Pancreas (tissue), 10 donors: ENCODE measurements around the gene PHLDA3. TPM values are rescaled to one million over a fixed set of nuclear protein-coding genes. Genes with fewer than 3 reads are reported as not detected.

Experiments used
- ATAC-seq, 4 donors: fragments of 200-7000 bp; cut with Tn5 transposase; one replicate each; pipeline versions ENCODE4 v1.8.0 to v1.9.1; 2020; ENCODE audit warnings: mild to moderate bottlenecking in 4 of 4, moderate library complexity in 4 of 4
- DNase-seq, 6 donors: peaks; one replicate each; pipeline ENCODE4 v3.0.0-alpha.2; 2020
- FAIRE-seq: peaks from 2 replicates; lab custom pipeline; 2012; peaks lifted over from hg19 to GRCh38; lab: Jason Lieb, UNC
- H3K27ac ChIP-seq, 4 donors: fragments of 200-600 bp; sonication (generic); 1 replicate in 3 of 4; 2 replicates in 1 of 4; pipeline versions ENCODE4 v1.5.0 to v1.8.0; 2020
- H3K27me3 ChIP-seq, 4 donors: fragments of 200-600 bp; one replicate each; pipeline ENCODE4 v1.8.0; 2021
- H3K36me3 ChIP-seq, 3 donors: fragments of 200-600 bp; sonication (generic) in 1 of 3; one replicate each; pipeline versions ENCODE4 v1.5.0 to v1.8.0; 2020 to 2021
- H3K4me1 ChIP-seq, 3 donors: fragments of 200-600 bp; one replicate each; pipeline ENCODE4 v1.8.0; 2021
- H3K4me3 ChIP-seq, 4 donors: fragments of 200-600 bp; sonication (generic) in 2 of 4; one replicate each; pipeline versions ENCODE4 v1.5.0 to v1.8.0; 2020 to 2021
- H3K9me3 ChIP-seq, 4 donors: fragments of 200-600 bp; one replicate each; pipeline ENCODE4 v1.8.0; 2021
- CTCF ChIP-seq, 4 donors: fragments of 200-600 bp; sonication (generic) in 3 of 4; IDR thresholded peaks; one replicate each; pipeline versions ENCODE4 v1.5.0 to v1.8.0; 2021; ENCODE audit warnings: antibody characterized with exemption in 4 of 4
- WGBS, 2 donors: extraction: QIAGEN DNeasy Blood & Tissue Kit; methylation state at CpG; one replicate each; pipeline ENCODE4 v1.1.7; 2013; 5-methylcytosine and 5-hydroxymethylcytosine counted together
- intact Hi-C, 3 donors: fragments of 100-400 bp; cut with DNase I; formaldehyde crosslinking; loops; one replicate each; pipeline versions ENCODE4 v1.11.1 to v1.14.2; 2022
- polyA plus RNA-seq, 2 donors: library from polyadenylated mRNA; stranded (reverse); fragments of 200-250 nt; gene quantifications; one replicate each; pipeline ENCODE4 v1.2.3, GENCODE V29; 2013
- total RNA-seq, 6 donors: library from RNA; stranded (reverse); fragmentation: NEBNext Ultra II Directional in 4 of 6; extraction: Animal tissue kit (Norgen Biotek cat#: 25700) in 4 of 6; gene quantifications; one replicate each; pipeline versions ENCODE4 v1.2.1 to v1.2.4, GENCODE V29; 2021 to 2023
- donor health status: healthy with polysubstance abuse.
- donor health status: DM: no; HTN: no; CAD: no; lungs with moderate emphysema.
- donor health status: DM: no; HTN: no; CAD: no.
- donor health status: control.
- donor health status: control.
- donor health status: Bipolar disorder and iron deficiency.
- donor health status: DM: yes; HTN: yes; CAD: no.
- donor health status: DM: no; HTN: no; CAD: no.
- donor health status: DM: no; HTN: no; CAD: no.
- donor health status: DM: yes; HTN: yes; CAD: no.

PHLDA3 gene
- total and polyA plus RNA-seq, 8 donors, result 8.6 to 24.4 (median 12.8) TPM

GRCh38 chr1:201427963-201428362, 41.0 kb downstream of the PHLDA3 start:
- FAIRE-seq (no peak), ATAC-seq (no peak), DNase-seq (no peak)
- H3K27ac ChIP-seq, result no peak overlapping the region
- H3K9me3 ChIP-seq, result no peaks in the 10 kb centered on the region
- intact Hi-C loops, result no loop called here
- H3K36me3 ChIP-seq, result no peaks in the 10 kb centered on the region
- H3K4me1 ChIP-seq, result no peaks in the 10 kb centered on the region
- no peaks in the 10 kb centered on the region for H3K27me3 ChIP-seq
- WGBS, 2 donors, result 71 to 74% methylated on average over 5 to 6 of the region's 6 CpGs
- TF ChIP-seq CTCF (IDR thresholded peaks at IDR 0.05), result no peak
- no peak overlapping the region for H3K4me3 ChIP-seq

- intact Hi-C loops, result no loop called here
- Histone ChIP-seq H3K4me1 (no peaks in the 10 kb centered on the region), H3K27me3 (no peaks in the 10 kb centered on the region), H3K27ac (no peak overlapping the region), H3K4me3 (no peak overlapping the region), H3K36me3 (no peaks in the 10 kb centered on the region), H3K9me3 (no peaks in the 10 kb centered on the region)
- no peak for TF ChIP-seq CTCF (IDR thresholded peaks at IDR 0.05)
- no peak for FAIRE-seq
- no peak for DNase-seq
- 76 to 80% methylated on average over 15 of the region's 15 CpGs for WGBS, 2 donors
- ATAC-seq, result no peak
Measured at GRCh38 chr1:201426479-201427310, 42.3 kb downstream of the PHLDA3 start.

- no peaks in the 10 kb centered on the region for H3K4me1 ChIP-seq
- no peaks in the 10 kb centered on the region for H3K36me3 ChIP-seq
- ATAC-seq (no peak), DNase-seq (no peak), FAIRE-seq (no peak)
- 100% methylated on average over 2 of the region's 2 CpGs for WGBS, 2 donors
- intact Hi-C loops, result no loop called here
- no peaks in the 10 kb centered on the region for H3K9me3 ChIP-seq
- no peaks in the 10 kb centered on the region for H3K27me3 ChIP-seq
- no peak overlapping the region for H3K27ac ChIP-seq
- no peak overlapping the region for H3K4me3 ChIP-seq
- TF ChIP-seq CTCF (IDR thresholded peaks at IDR 0.05), result no peak
Measured at GRCh38 chr1:201424146-201424545, 44.8 kb downstream of the PHLDA3 start.

GRCh38 chr1:201423655-201424054, 45.3 kb downstream of the PHLDA3 start:
- H3K27ac ChIP-seq, result no peak overlapping the region
- ATAC-seq (no peak), FAIRE-seq (no peak), DNase-seq (no peak)
- no peaks in the 10 kb centered on the region for H3K4me1 ChIP-seq
- no peaks in the 10 kb centered on the region for H3K9me3 ChIP-seq
- no peak overlapping the region for H3K4me3 ChIP-seq
- TF ChIP-seq CTCF (IDR thresholded peaks at IDR 0.05), result no peak
- no peaks in the 10 kb centered on the region for H3K27me3 ChIP-seq
- 88 to 91% methylated on average over 6 of the region's 6 CpGs for WGBS, 2 donors
- no peaks in the 10 kb centered on the region for H3K36me3 ChIP-seq
- intact Hi-C loops, result no loop called here

GRCh38 chr1:201422436-201423030, 46.5 kb downstream of the PHLDA3 start:
- no peak for TF ChIP-seq CTCF (IDR thresholded peaks at IDR 0.05)
- no peak for DNase-seq
- no peak overlapping the region for H3K27ac ChIP-seq
- H3K27me3 ChIP-seq, result no peaks in the 10 kb centered on the region
- FAIRE-seq, result no peak
- no peaks in the 10 kb centered on the region for H3K4me1 ChIP-seq
- H3K4me3 ChIP-seq, result no peak overlapping the region
- 68 to 72% methylated on average over 6 of the region's 6 CpGs for WGBS, 2 donors
- no peaks in the 10 kb centered on the region for H3K9me3 ChIP-seq
- H3K36me3 ChIP-seq, result no peaks in the 10 kb centered on the region
- ATAC-seq, result no peak
- intact Hi-C loops, result no loop called here
